Adrenal gland (tissue), 12 donors: ENCODE results near the gene ASCC1. TPM values are rescaled to one million over a fixed set of nuclear protein-coding genes. Genes with fewer than 3 reads are reported as not detected.
A peak's percentile ranks its signal among the peaks of the same experiment; 100 is the strongest.

ENCODE experiments used
- DNase-seq, 7 donors: peaks; one replicate each; pipeline ENCODE4 v3.0.0-alpha.2; 2019 to 2020
- H3K27ac ChIP-seq, 5 donors: fragments of 200-600 bp; sonication (generic) in 4 of 5; 1 replicate in 3 of 5; 2 replicates in 2 of 5; pipeline versions ENCODE4 v1.5.1 to v1.8.0; 2016 to 2020; ENCODE audit warnings: mild to moderate bottlenecking in 1 of 5
- H3K27me3 ChIP-seq: fragments of 200-600 bp; 2 replicates; pipeline ENCODE4 v1.8.0; 2021
- H3K36me3 ChIP-seq, 2 donors: fragments of 200-600 bp; replicated peaks in 1 of 2; 1 replicate in 1 of 2; 2 replicates in 1 of 2; pipeline versions ENCODE4 v1.5.1 to v1.8.0; 2018 to 2022
- H3K4me1 ChIP-seq, 2 donors: fragments of 200-600 bp; replicated peaks in 1 of 2; 1 replicate in 1 of 2; 2 replicates in 1 of 2; pipeline versions ENCODE4 v1.5.1 to v1.8.0; 2018 to 2021
- H3K4me3 ChIP-seq, 4 donors: fragments of 200-600 bp; sonication (generic) in 3 of 4; one replicate each; pipeline ENCODE4 v1.5.1; 2016 to 2018
- H3K9me3 ChIP-seq, 3 donors: fragments of 200-600 bp; sonication (generic) in 1 of 3; replicated peaks in 1 of 3; 1 replicate in 2 of 3; 2 replicates in 1 of 3; pipeline versions ENCODE4 v1.5.1 to v1.8.0; 2016 to 2021
- CTCF ChIP-seq, 6 experiments: fragments of 450-650 bp in 4 of 6; fragments of 200-600 bp in 2 of 6; sonication (generic) in 1 of 6; IDR thresholded peaks; 1 replicate in 5 of 6; 2 replicates in 1 of 6; pipeline versions ENCODE4 v1.5.1 to v1.8.0; 2016 to 2021; ENCODE audit warnings: antibody characterized with exemption in 6 of 6, mild to moderate bottlenecking in 2 of 6, moderate library complexity in 1 of 6
- POLR2A ChIP-seq, 2 donors: fragments of 450-650 bp; IDR thresholded peaks; one replicate each; pipeline ENCODE4 v1.6.1; 2017; ENCODE audit warnings: antibody characterized with exemption in 2 of 2, mild to moderate bottlenecking in 2 of 2, moderate library complexity in 1 of 2
- WGBS, 4 donors: extraction: QIAGEN DNeasy Blood & Tissue Kit in 2 of 4; methylation state at CpG; one replicate each; pipeline versions ENCODE4 v1.1.5 to v1.1.7; 2013 to 2017; 5-methylcytosine and 5-hydroxymethylcytosine counted together
- intact Hi-C, 2 donors: fragments of 100-400 bp; cut with DNase I; formaldehyde crosslinking; loops; one replicate each; pipeline versions ENCODE4 v1.14.1 to v1.15.0; 2022 to 2023
- polyA plus RNA-seq, 3 donors: library from polyadenylated mRNA; stranded (reverse); fragments of 200-250 nt in 2 of 3; fragments of 350-450 nt in 1 of 3; fragmentation: Illumina TruSeq in 1 of 3; extraction: RNeasy Lipid Tissue Mini Kit (QIAGEN cat#74804) in 1 of 3; gene quantifications; one replicate each; pipeline ENCODE4 v1.2.3, GENCODE V29; 2013 to 2014
- total RNA-seq, 9 donors: library from RNA; depleted of rRNA in 4 of 9; stranded (reverse); fragments of >200 nt in 4 of 9; fragments of 120-200 nt in 1 of 9; fragmentation: NEBNext Ultra II Directional in 1 of 9; extraction: Animal tissue kit (Norgen Biotek cat#: 25700) in 1 of 9; gene quantifications; one replicate each; pipeline versions ENCODE4 v1.1.0 to v1.2.4, GENCODE V29; 2013 to 2023
- donor health status: healthy with polysubstance abuse.
- donor health status: Bipolar disorder and iron deficiency.
- donor health status: DM: yes; HTN: yes; CAD: no.
- donor health status: DM: no; HTN: no; CAD: no.
- donor health status: DM: no; HTN: no; CAD: no.
- donor health status: DM: yes; HTN: yes; CAD: no.

ASCC1 gene
- total and polyA plus RNA-seq, 12 donors = 9.7 to 101 (median 36.7) TPM

DNA sequence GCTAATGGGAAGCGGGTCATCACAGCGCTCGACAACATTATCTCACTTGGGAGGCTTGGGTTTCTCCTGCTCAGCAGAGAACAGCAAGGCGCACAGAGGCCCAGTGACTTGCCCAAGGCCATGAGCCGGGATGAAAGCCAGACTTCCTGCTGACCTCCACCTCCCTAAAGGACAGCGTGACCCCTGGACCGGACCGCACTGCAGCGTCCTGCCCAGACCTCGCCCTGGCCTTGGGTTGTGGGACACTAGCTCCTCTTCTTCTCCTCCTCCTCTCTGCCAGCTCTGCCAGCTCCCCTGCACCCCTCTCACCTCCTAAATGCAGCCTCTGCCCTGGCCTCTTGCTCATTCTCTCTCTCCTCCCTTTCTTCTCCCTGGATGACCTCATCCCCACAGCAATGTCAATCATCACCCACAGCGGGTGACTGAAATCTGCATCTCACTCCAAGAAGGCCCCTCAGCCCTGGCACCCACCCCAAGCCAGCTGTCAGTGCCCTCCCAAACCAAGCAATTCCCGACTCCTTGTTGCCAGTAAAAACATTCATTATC, 147.1 kb downstream of the ASCC1 start:
- Histone ChIP-seq H3K4me3 (no peak overlapping the region), H3K36me3 (no peaks in the 10 kb centered on the region), H3K27me3 (no peaks in the 10 kb centered on the region), H3K9me3 (no peaks in the 10 kb centered on the region), H3K4me1 (peaks cover 16 to 37% of the 10 kb centered on the region in 2 donors), H3K27ac (peak overlapping the region in 4 of 5 donors; percentile 57 to 84 (median 80))
- intact Hi-C loops = no loop called here
- WGBS, 4 donors = 32 to 39% (median 33%) methylated on average over 12 of the region's 12 CpGs
- peak in 6 of 7 donors; percentile 55 to 91 (median 78) for DNase-seq
- TF ChIP-seq POLR2A (IDR thresholded peaks at IDR 0.05) = peak in 1 of 2 donors; percentile 50
- TF ChIP-seq CTCF (IDR thresholded peaks at IDR 0.05) = no peak

DNA sequence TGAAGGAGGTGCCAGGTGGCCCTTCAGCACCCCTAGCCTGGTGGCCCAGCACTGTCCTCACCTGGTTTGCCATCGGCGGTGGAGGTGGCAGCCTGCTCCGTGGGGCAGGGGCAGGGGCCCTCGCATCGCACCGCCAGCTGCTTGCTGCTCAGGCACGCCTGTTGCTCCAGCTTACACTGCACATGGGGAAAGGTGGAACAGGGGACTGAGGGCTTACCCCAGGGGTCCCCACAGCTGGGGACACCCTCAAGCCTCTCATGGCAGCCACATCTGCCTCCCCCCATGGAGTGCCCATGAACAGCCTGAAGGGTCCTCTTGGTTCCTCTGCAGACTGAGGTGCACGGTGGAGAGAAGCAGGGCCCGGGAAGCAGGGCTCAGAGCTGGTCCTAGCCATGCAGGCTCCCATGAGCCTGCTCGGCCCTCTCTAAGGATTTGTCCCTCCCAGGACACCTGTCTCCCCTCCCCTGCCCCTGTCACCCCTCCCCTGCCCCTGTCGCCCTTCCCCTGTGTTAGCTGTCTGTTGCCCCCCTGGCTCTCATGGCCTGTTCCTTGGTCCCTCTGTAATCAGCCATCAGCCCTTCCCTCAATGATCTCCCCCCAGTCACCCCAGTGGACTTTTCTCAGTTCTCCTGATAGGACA, 147.8 kb downstream of the ASCC1 start:
- Histone ChIP-seq H3K36me3 (no peaks in the 10 kb centered on the region), H3K9me3 (no peaks in the 10 kb centered on the region), H3K27me3 (no peaks in the 10 kb centered on the region), H3K4me3 (no peak overlapping the region), H3K4me1 (peaks cover 16 to 37% of the 10 kb centered on the region in 2 donors), H3K27ac (peak overlapping the region in 4 of 5 donors; percentile 57 to 84 (median 80))
- no peak for TF ChIP-seq POLR2A (IDR thresholded peaks at IDR 0.05)
- no peak for TF ChIP-seq CTCF (IDR thresholded peaks at IDR 0.05)
- no peak for DNase-seq
- intact Hi-C loops = no loop called here
- 96 to 100% (median 98%) methylated on average over 3 to 11 of the region's 11 CpGs for WGBS, 4 donors

DNA sequence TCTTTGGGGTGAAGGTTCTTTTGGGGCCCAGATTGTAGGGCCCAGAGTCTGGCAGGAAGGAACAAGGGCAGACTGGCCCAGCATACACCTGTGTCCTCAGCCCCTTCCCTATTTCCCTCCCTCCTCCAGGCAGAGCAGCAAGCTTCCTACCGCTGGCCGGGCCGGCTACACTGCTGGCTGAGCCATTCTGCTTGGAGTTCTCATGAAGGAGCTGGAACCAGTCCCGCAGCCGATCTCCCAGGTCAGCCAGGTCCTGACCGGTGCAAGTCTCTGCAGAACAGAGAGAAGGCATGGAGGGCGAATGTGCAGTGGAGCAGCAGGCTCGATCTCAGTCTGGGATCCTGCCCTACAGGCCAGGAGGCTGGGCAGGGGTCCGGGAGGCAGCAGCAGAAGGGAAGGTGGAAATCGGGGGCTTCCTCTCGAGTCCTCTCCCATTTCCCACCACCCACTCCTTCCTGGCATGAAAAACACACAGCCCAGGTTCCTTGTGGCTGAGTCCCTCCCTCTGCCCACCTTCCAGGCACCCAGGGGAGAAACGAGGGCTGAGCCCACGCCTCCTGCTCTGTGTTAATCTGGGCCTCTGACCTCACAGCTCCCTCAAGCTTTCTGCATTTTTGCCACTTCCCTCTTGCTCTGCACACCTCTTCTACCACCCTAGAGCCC, 148.5 kb downstream of the ASCC1 start:
- 84 to 92% (median 86%) methylated on average over 7 to 13 of the region's 13 CpGs for WGBS, 4 donors
- intact Hi-C loops = no loop called here
- Histone ChIP-seq H3K36me3 (no peaks in the 10 kb centered on the region), H3K27ac (peak overlapping the region in 3 of 5 donors; percentile 10 to 84 (median 82)), H3K9me3 (no peaks in the 10 kb centered on the region), H3K4me1 (peaks cover 18 to 37% of the 10 kb centered on the region in 2 donors), H3K4me3 (no peak overlapping the region), H3K27me3 (no peaks in the 10 kb centered on the region)
- TF ChIP-seq CTCF (IDR thresholded peaks at IDR 0.05) (no peak), POLR2A (IDR thresholded peaks at IDR 0.05) (no peak)
- DNase-seq = no peak
